GM12878 (cell line): ENCODE results near the gene RRAS. TPM values are rescaled to one million over a fixed set of nuclear protein-coding genes. Genes with fewer than 3 reads are reported as not detected.

ENCODE experiments used
- ATAC-seq: fragments of 200-7000 bp; cut with Tn5 transposase; 3 replicates; pipeline ENCODE4 v1.9.1; 2020; ENCODE audit warnings: mild to moderate bottlenecking, moderate library complexity
- BruUV-seq: library from RNA; stranded (reverse); fragments of 400-500 nt; replicated peaks from 2 replicates; lab custom pipeline; 2021; lab: Mats Ljungman, UMichigan
- CTCF ChIA-PET: fragments of 300-600 bp; sonication (Branson Sonifier 250); formaldehyde crosslinking; extraction: SDS; loops from one replicate; lab custom pipeline; 2021; ENCODE audit warnings: inconsistent platforms; lab: Yijun Ruan, JAX
- POLR2A ChIA-PET: fragments of 350-600 bp; formaldehyde crosslinking; extraction: SDS; loops from one replicate; lab custom pipeline; 2021; ENCODE audit warnings: inconsistent platforms; lab: Charles Lee
- RAD21 ChIA-PET: fragments of 300-600 bp; sonication (Branson Sonifier 250); formaldehyde crosslinking; loops from one replicate; lab custom pipeline; 2023; ENCODE audit warnings: antibody characterized with exemption; ENCODE audit not compliant: unreplicated experiment; lab: Charles Lee
- SMC1A ChIA-PET: fragments of 300-600 bp; sonication (Branson Sonifier 250); formaldehyde crosslinking; loops from one replicate; lab custom pipeline; 2023; ENCODE audit not compliant: unreplicated experiment, uncharacterized antibody; lab: Charles Lee
- DNase-seq: peaks from one replicate; pipeline ENCODE4 v3.0.0-alpha.2; 2011; ENCODE audit warnings: low read depth, low spot score
- FAIRE-seq: peaks from 3 replicates; lab custom pipeline; 2011; peaks lifted over from hg19 to GRCh38; lab: Jason Lieb, UNC
- H2AFZ ChIP-seq: 2 replicates; pipeline ENCODE4 v1.6.0; 2011; ENCODE audit warnings: low read depth, low read length, control low read depth; ENCODE audit not compliant: control insufficient read depth
- H3K27ac ChIP-seq: 2 replicates; pipeline ENCODE4 v1.5.1; 2011; ENCODE audit warnings: control low read depth; ENCODE audit not compliant: control insufficient read depth, insufficient read depth
- H3K27me3 ChIP-seq, 2 experiments: replicated peaks in 1 of 2; 2 replicates each; pipeline versions ENCODE4 v1.6.0 to v1.6.1; 2011; ENCODE audit warnings: low read length in 1 of 2; ENCODE audit not compliant: control insufficient read depth in 2 of 2, insufficient read depth in 2 of 2
- H3K36me3 ChIP-seq, 2 experiments: 2 replicates each; pipeline ENCODE4 v1.5.1; 2011; ENCODE audit warnings: low read length in 1 of 2; ENCODE audit not compliant: control insufficient read depth in 2 of 2, insufficient read depth in 2 of 2
- H3K4me1 ChIP-seq: 2 replicates; pipeline ENCODE4 v1.6.1; 2011; ENCODE audit warnings: mild to moderate bottlenecking, low read length, moderate library complexity, mixed read lengths; ENCODE audit not compliant: control insufficient read depth, insufficient read depth
- H3K4me2 ChIP-seq: 2 replicates; pipeline ENCODE4 v1.6.0; 2011; ENCODE audit warnings: control low read depth; ENCODE audit not compliant: control insufficient read depth, insufficient read depth
- H3K4me3 ChIP-seq: fragments of 200-600 bp; sonication (generic); 2 replicates; pipeline ENCODE4 v1.5.1; 2016
- H3K79me2 ChIP-seq: 2 replicates; pipeline ENCODE4 v1.6.0; 2011; ENCODE audit warnings: low read length; ENCODE audit not compliant: control insufficient read depth, insufficient read depth
- H3K9ac ChIP-seq: 2 replicates; pipeline ENCODE4 v1.8.0; 2011; ENCODE audit warnings: low read length, control low read depth, mixed read lengths; ENCODE audit not compliant: control insufficient read depth, insufficient read depth
- H3K9me3 ChIP-seq: replicated peaks from 3 replicates; pipeline ENCODE4 v1.5.1; 2011; ENCODE audit warnings: mild to moderate bottlenecking, low read length; ENCODE audit not compliant: control insufficient read depth, insufficient read depth
- H4K20me1 ChIP-seq: 2 replicates; pipeline ENCODE4 v1.6.0; 2011; ENCODE audit not compliant: control insufficient read depth, insufficient read depth
- BCL11A ChIP-seq: IDR thresholded peaks from 2 replicates; pipeline ENCODE4 v1.6.1; 2011; ENCODE audit warnings: low read depth, low read length
- PAX5 ChIP-seq: IDR thresholded peaks from 2 replicates; pipeline ENCODE4 v1.6.1; 2011; ENCODE audit warnings: low read depth, low read length, borderline replicate concordance
- ZNF592 ChIP-seq: fragments of 450-650 bp; IDR thresholded peaks from 2 replicates; pipeline ENCODE4 v1.6.1; 2017; ENCODE audit warnings: mild to moderate bottlenecking, moderate library complexity
- whole genome bisulfite sequencing: methylation state at CpG from one replicate; pipeline ENCODE4 v1.1.6; 2016; ENCODE audit warnings: low lambda C conversion rate; ENCODE audit not compliant: insufficient replicate concordance, insufficient coverage; ENCODE audit errors: missing lambda C conversion rate; 5-methylcytosine and 5-hydroxymethylcytosine counted together
- in situ Hi-C: fragments of 300-500 bp; cut with MboI; formaldehyde crosslinking; loops from 9 replicates; pipeline ENCODE4 v1.14.3; 2018; ENCODE audit warnings: mixed read lengths
- intact Hi-C: fragments of 100-400 bp; cut with micrococcal nuclease; formaldehyde crosslinking; loops from one replicate; pipeline ENCODE4 v1.14.2; 2022; ENCODE audit not compliant: unreplicated experiment
- polyA plus RNA-seq, 11 experiments: library from polyadenylated mRNA; depleted of rRNA in 4 of 11; unstranded in 6 of 11; stranded (reverse) in 5 of 11; fragments of >200 nt; fragmentation: Nextera tagmentation in 4 of 11; fragmentation: Illumina TruSeq in 1 of 11; extraction: Ambion mirVana in 4 of 11; extraction: Trizol in 1 of 11; gene quantifications; 1 replicate in 1 of 11; 2 replicates in 10 of 11; pipeline versions ENCODE4 v1.2.1 to v1.2.3, GENCODE V29; 2011 to 2016; ENCODE audit warnings: inconsistent platforms in 2 of 11, missing spikeins in 2 of 11, low read depth in 1 of 11
- total RNA-seq, 4 experiments: library from RNA; depleted of rRNA in 3 of 4; stranded (reverse); fragments of >200 nt in 3 of 4; fragmentation: Illumina TruSeq in 1 of 4; extraction: Trizol in 1 of 4; gene quantifications; 2 replicates each; pipeline versions ENCODE4 v1.2.1 to v1.2.3, GENCODE V29; 2013 to 2021

Gene RRAS
- total and polyA plus RNA-seq, 10 of the 15 experiments (the other 5 are each of a cell fraction or from before 2014, with no cell fraction given), result 0.24 to 5.8 (median 1.8) TPM

- TF ChIP-seq ZNF592, result no peak
- TF ChIP-seq, all 136 proteins: peak for 0
Measured at GRCh38 chr19:49613374-49613773, 26.6 kb downstream of the RRAS start (continued).

GRCh38 chr19:49609499-49610092 is 30.3 kb downstream of the RRAS start:
- 98% methylated on average over 10 of the region's 12 CpGs for WGBS
- no peak overlapping the region for H3K9ac ChIP-seq
- peaks cover 12 to 17% of the 10 kb centered on the region in 2 experiments for H3K36me3 ChIP-seq
- no peak overlapping the region for H3K4me3 ChIP-seq
- BruUV-seq, result no TSS peak
- FAIRE-seq (no peak), DNase-seq (no peak), ATAC-seq (no peak)
- ChIA-PET CTCF (no interaction called here), POLR2A (interaction anchor here (0.6 kb wide), 1 partner anchor 23 kb away, joined by 3 read pairs; no protein-coding TSS in a partner anchor), RAD21 (no interaction called here), SMC1A (no interaction called here)
- no peaks in the 10 kb centered on the region; the same call in 1 of the 2 replicates for H3K4me1 ChIP-seq
- no peaks in the 10 kb centered on the region for H4K20me1 ChIP-seq
- no peaks in the 10 kb centered on the region for H3K27me3 ChIP-seq
- no peak overlapping the region for H2AFZ ChIP-seq
- no peak for TF ChIP-seq BCL11A
- TF ChIP-seq PAX5, result no peak
- H3K27ac ChIP-seq, result no peak overlapping the region
- intact Hi-C loops (no loop called here), in situ Hi-C loops (no loop called here)
- H3K9me3 ChIP-seq, result no peaks in the 10 kb centered on the region
- no peaks in the 10 kb centered on the region; the same call in 1 of the 2 replicates for H3K79me2 ChIP-seq
- no peak overlapping the region for H3K4me2 ChIP-seq
